Heart left ventricle (tissue), 16 donors: ENCODE results near the gene CCR2. TPM values are rescaled to one million over a fixed set of nuclear protein-coding genes. Genes with fewer than 3 reads are reported as not detected.

Source experiments
- ATAC-seq, 4 donors: fragments of 200-7000 bp; cut with Tn5 transposase; one replicate each; pipeline ENCODE4 v1.9.1; 2020 to 2022; ENCODE audit warnings: moderate library complexity in 4 of 4, mild to moderate bottlenecking in 3 of 4, moderate number of reproducible peaks in 1 of 4
- DNase-seq, 5 donors: peaks; one replicate each; pipeline ENCODE4 v3.0.0-alpha.2; 2020
- H3K27ac ChIP-seq, 12 donors: fragments of 200-600 bp; sonication (generic) in 4 of 12; one replicate each; pipeline versions ENCODE4 v1.5.0 to v1.8.0; 2016 to 2022; ENCODE audit warnings: mild to moderate bottlenecking in 2 of 12
- H3K27me3 ChIP-seq, 9 donors: fragments of 200-600 bp; sonication (generic) in 2 of 9; one replicate each; pipeline versions ENCODE4 v1.5.1 to v1.8.0; 2016 to 2022; ENCODE audit warnings: mild to moderate bottlenecking in 3 of 9
- H3K36me3 ChIP-seq, 9 donors: fragments of 200-600 bp; sonication (generic) in 2 of 9; one replicate each; pipeline versions ENCODE4 v1.5.0 to v1.8.0; 2018 to 2022; ENCODE audit warnings: mild to moderate bottlenecking in 2 of 9
- H3K4me1 ChIP-seq, 12 donors: fragments of 200-600 bp; sonication (generic) in 4 of 12; one replicate each; pipeline versions ENCODE4 v1.5.0 to v1.8.0; 2016 to 2022; ENCODE audit warnings: mild to moderate bottlenecking in 3 of 12
- H3K4me3 ChIP-seq, 12 donors: fragments of 200-600 bp; sonication (generic) in 4 of 12; one replicate each; pipeline versions ENCODE4 v1.5.0 to v1.8.0; 2017 to 2022; ENCODE audit warnings: mild to moderate bottlenecking in 9 of 12, moderate library complexity in 4 of 12
- H3K9me3 ChIP-seq, 12 donors: fragments of 200-600 bp; sonication (generic) in 4 of 12; one replicate each; pipeline versions ENCODE4 v1.5.0 to v1.8.0; 2016 to 2022; ENCODE audit warnings: mild to moderate bottlenecking in 1 of 12
- CTCF ChIP-seq, 12 donors: fragments of 200-600 bp; sonication (generic) in 4 of 12; IDR thresholded peaks; one replicate each; pipeline versions ENCODE4 v1.5.0 to v1.8.0; 2018 to 2022; ENCODE audit warnings: antibody characterized with exemption in 12 of 12, mild to moderate bottlenecking in 5 of 12
- POLR2A ChIP-seq, 2 donors: fragments of 450-650 bp; IDR thresholded peaks; one replicate each; pipeline ENCODE4 v1.6.1; 2017; ENCODE audit warnings: antibody characterized with exemption in 2 of 2, mild to moderate bottlenecking in 2 of 2, moderate library complexity in 2 of 2
- WGBS, 4 donors: extraction: QIAGEN DNeasy Blood & Tissue Kit in 2 of 4; methylation state at CpG; one replicate each; pipeline versions ENCODE4 v1.1.5 to v1.1.7; 2013 to 2018; 5-methylcytosine and 5-hydroxymethylcytosine counted together
- intact Hi-C, 10 donors: fragments of 100-400 bp; cut with DNase I; formaldehyde crosslinking; loops; one replicate each; pipeline versions ENCODE4 v1.11.1 to v1.14.2; 2022
- polyA plus RNA-seq, 2 donors: library from polyadenylated mRNA; stranded (reverse); fragments of 200-250 nt; gene quantifications; one replicate each; pipeline ENCODE4 v1.2.3, GENCODE V29; 2013
- total RNA-seq, 9 donors: library from RNA; depleted of rRNA in 2 of 9; stranded (reverse); fragments of >200 nt in 2 of 9; fragmentation: NEBNext Ultra II Directional in 3 of 9; extraction: Animal tissue kit (Norgen Biotek cat#: 25700) in 3 of 9; gene quantifications; one replicate each; pipeline versions ENCODE4 v1.1.0 to v1.2.4, GENCODE V29; 2016 to 2023
- donor health status: ischemic (EF 13 %, LVEDD 7.1; RV severe dilation, severe dysfunction).
- donor health status: healthy with polysubstance abuse.
- donor health status: DM: no; HTN: yes; CAD: no.
- donor health status: DM: no; HTN: no; CAD: no.
- donor health status: ischemic (EF 25% LVEDD 6.9; RV normal size, moderate dysfunction).
- donor health status: ischemic (EF 25% LVEDD 5.7; RV mildly dilated, moderate dysfunction).
- donor health status: healthy.
- donor health status: DM: yes; HTN: yes; CAD: no.
- donor health status: ischemic (EF 35%, LVEDD 5.7; RV mildly dilated, moderate dysfunction).
- donor health status: nonischemic (EF 11% LVEDD 7.7; RV severe dilation, severe dysfunction).
- donor health status: DM: yes; HTN: yes; CAD: no.
- donor health status: PGD.
- donor health status: ischemic (EF 29% LVEDD 5.4; RV normal size, mild dysfunction).
- donor health status: nonischemic (EF 23%, LVEDD 6.1; RV moderate dilation, normal function).

CCR2 gene
- total and polyA plus RNA-seq, 11 donors, result 0.23 to 10.5 (median 0.93) TPM

- no peaks in the 10 kb centered on the region for H3K36me3 ChIP-seq
- no peak for ATAC-seq
- no peaks in the 10 kb centered on the region for H3K27me3 ChIP-seq
- DNase-seq, result no peak
- TF ChIP-seq CTCF (IDR thresholded peaks at IDR 0.05), result no peak
- TF ChIP-seq POLR2A (IDR thresholded peaks at IDR 0.05), result no peak
- H3K4me1 ChIP-seq, result peaks cover 0 to 53% (median 0%) of the 10 kb centered on the region in 12 donors
- no peak overlapping the region for H3K4me3 ChIP-seq
- H3K27ac ChIP-seq, result no peak overlapping the region
- H3K9me3 ChIP-seq, result no peaks in the 10 kb centered on the region
- intact Hi-C loops, result no loop called here
- 87 to 97% (median 94%) methylated on average over 6 of the region's 6 CpGs for WGBS, 4 donors
Observed at GRCh38 chr3:46398186-46398955, 44.5 kb downstream of the CCR2 start.

GRCh38 chr3:46399098-46399497 lies 45.2 kb downstream of the CCR2 start:
- H3K9me3 ChIP-seq, result no peaks in the 10 kb centered on the region
- no peak for DNase-seq

GRCh38 chr3:46399557-46399956 lies 45.6 kb downstream of the CCR2 start:
- no peak for TF ChIP-seq POLR2A (IDR thresholded peaks at IDR 0.05)
- TF ChIP-seq CTCF (IDR thresholded peaks at IDR 0.05), result no peak
- Histone ChIP-seq H3K4me3 (no peak overlapping the region), H3K4me1 (peaks cover 0 to 47% (median 0%) of the 10 kb centered on the region in 12 donors), H3K27me3 (no peaks in the 10 kb centered on the region), H3K27ac (peak overlapping the region in 1 of 12 donors; percentile 9), H3K36me3 (no peaks in the 10 kb centered on the region), H3K9me3 (no peaks in the 10 kb centered on the region)
- 55 to 63% (median 57%) methylated on average over 2 of the region's 2 CpGs for WGBS, 4 donors
- ATAC-seq (peak in 1 of 4 donors; percentile 10), DNase-seq (no peak)
- intact Hi-C loops, result no loop called here

More at GRCh38 chr3:46399098-46399497, 45.2 kb downstream of the CCR2 start:
- TF ChIP-seq CTCF (IDR thresholded peaks at IDR 0.05) (no peak), POLR2A (IDR thresholded peaks at IDR 0.05) (no peak)
- WGBS, 4 donors, result 60 to 79% (median 69%) methylated on average over 2 of the region's 2 CpGs
- peak overlapping the region in 1 of 12 donors; percentile 9 for H3K27ac ChIP-seq
- ATAC-seq, result no peak
- intact Hi-C loops, result no loop called here
- peaks cover 0 to 46% (median 0%) of the 10 kb centered on the region in 12 donors for H3K4me1 ChIP-seq
- no peaks in the 10 kb centered on the region for H3K36me3 ChIP-seq
- H3K4me3 ChIP-seq, result no peak overlapping the region
- H3K27me3 ChIP-seq, result no peaks in the 10 kb centered on the region

GRCh38 chr3:46400000-46400734 lies 46.3 kb downstream of the CCR2 start:
- TF ChIP-seq POLR2A (IDR thresholded peaks at IDR 0.05), result no peak
- no peak for TF ChIP-seq CTCF (IDR thresholded peaks at IDR 0.05)
- H3K36me3 ChIP-seq, result no peaks in the 10 kb centered on the region
- DNase-seq (no peak), ATAC-seq (peak in 2 of 4 donors; percentile 35 to 80)
- no peaks in the 10 kb centered on the region for H3K27me3 ChIP-seq
- H3K4me1 ChIP-seq, result peaks cover 0 to 49% (median under 1%) of the 10 kb centered on the region in 12 donors
- H3K4me3 ChIP-seq, result no peak overlapping the region
- intact Hi-C loops, result no loop called here
- H3K27ac ChIP-seq, result peak overlapping the region in 1 of 12 donors; percentile 9
- no peaks in the 10 kb centered on the region for H3K9me3 ChIP-seq
- 57 to 67% (median 59%) methylated on average over 8 of the region's 8 CpGs for WGBS, 4 donors
